ENCODE measurements around the gene KLF14. TPM values are rescaled to one million over a fixed set of nuclear protein-coding genes. Genes with fewer than 3 reads are reported as not detected.
"Not testable (repeated sequence)": the region's sequence is repeated elsewhere in the genome, so short reads cannot be mapped to it uniquely, and the experiment has no call there.

KLF14 gene
- not detected for total RNA-seq (2021; fragmentation: NEBNext Ultra II Directional; extraction: Animal tissue kit (Norgen Biotek cat#: 25700))
- long read RNA-seq, result 0 reads

- peaks cover 46% of the 10 kb centered on the region for H3K27me3 Mint-ChIP-seq (ENCODE audit: insufficient read depth)
- DNase-seq, result no peak
- H3K4me1 Mint-ChIP-seq (ENCODE audit: low read depth), result peaks cover 6% of the 10 kb centered on the region
- no peaks in the 10 kb centered on the region; the same call in none of the 2 replicates for H3K36me3 Mint-ChIP-seq (ENCODE audit: low read depth)
- peaks cover 7% of the 10 kb centered on the region for H3K9me3 Mint-ChIP-seq
- H3K27ac Mint-ChIP-seq, result no peak within 1 kb of the TSS
- no peak for TF ChIP-seq CTCF (IDR thresholded peaks at IDR 0.05)
- H3K4me3 Mint-ChIP-seq, result peak within 1 kb of the TSS; percentile 91
Observed at GRCh38 chr7:130733931-130734814, at the start of gene KLF14. Gene KLF14 (minus strand): TSS chr7:130734207. CDS start chr7:130734033, 174 bp downstream.

GRCh38 chr7:130781346-130781745, 47.3 kb upstream of the KLF14 start:
- Mint-ChIP-seq H3K4me3 (no peak overlapping the region), H3K4me1 (ENCODE audit: low read depth) (peaks cover under 1% of the 10 kb centered on the region; the same call in 1 of the 2 replicates), H3K27ac (no peak overlapping the region), H3K9me3 (no peaks in the 10 kb centered on the region; the same call in 1 of the 2 replicates), H3K36me3 (ENCODE audit: low read depth) (no peaks in the 10 kb centered on the region), H3K27me3 (ENCODE audit: insufficient read depth) (peaks cover 35% of the 10 kb centered on the region)
- no peak for DNase-seq
- TF ChIP-seq CTCF (IDR thresholded peaks at IDR 0.05), result no peak

- Mint-ChIP-seq H3K9me3 (peaks cover 3% of the 10 kb centered on the region), H3K27me3 (ENCODE audit: insufficient read depth) (peaks cover 35% of the 10 kb centered on the region), H3K4me1 (ENCODE audit: low read depth) (peaks cover 5% of the 10 kb centered on the region; the same call in 1 of the 2 replicates), H3K4me3 (no peak overlapping the region), H3K36me3 (ENCODE audit: low read depth) (peaks cover 3% of the 10 kb centered on the region; the same call in 1 of the 2 replicates), H3K27ac (no peak overlapping the region)
- TF ChIP-seq CTCF (IDR thresholded peaks at IDR 0.05), result no peak
- DNase-seq, result no peak
Observed at GRCh38 chr7:130777426-130777825, 43.4 kb upstream of the KLF14 start.

GRCh38 chr7:130772456-130772855, 38.4 kb upstream of the KLF14 start:
- DNase-seq; H3K4me3 Mint-ChIP-seq; H3K27ac Mint-ChIP-seq; H3K4me1 Mint-ChIP-seq (ENCODE audit: low read depth): not testable (repeated sequence)
- H3K36me3 Mint-ChIP-seq (ENCODE audit: low read depth), result peaks cover 19% of the 10 kb centered on the region
- peaks cover 26% of the 10 kb centered on the region for H3K9me3 Mint-ChIP-seq
- peaks cover 13% of the 10 kb centered on the region; the same call in 1 of the 2 replicates for H3K27me3 Mint-ChIP-seq (ENCODE audit: insufficient read depth)

GRCh38 chr7:130768854-130769253, 34.8 kb upstream of the KLF14 start:
- no peaks in the 10 kb centered on the region for H3K4me1 Mint-ChIP-seq (ENCODE audit: low read depth)
- no peak overlapping the region for H3K27ac Mint-ChIP-seq
- H3K36me3 Mint-ChIP-seq (ENCODE audit: low read depth), result peaks cover 19% of the 10 kb centered on the region
- TF ChIP-seq CTCF (IDR thresholded peaks at IDR 0.05), result no peak
- no peak overlapping the region for H3K4me3 Mint-ChIP-seq
- peaks cover 17% of the 10 kb centered on the region for H3K27me3 Mint-ChIP-seq (ENCODE audit: insufficient read depth)
- peaks cover 26% of the 10 kb centered on the region for H3K9me3 Mint-ChIP-seq
- DNase-seq, result no peak

- Mint-ChIP-seq H3K9me3 (peaks cover 15% of the 10 kb centered on the region), H3K27me3 (ENCODE audit: insufficient read depth) (peaks cover 22% of the 10 kb centered on the region), H3K36me3 (ENCODE audit: low read depth) (peaks cover 15% of the 10 kb centered on the region)
- H3K4me1 Mint-ChIP-seq (ENCODE audit: low read depth); DNase-seq; H3K27ac Mint-ChIP-seq; H3K4me3 Mint-ChIP-seq: not testable (repeated sequence)
Observed at GRCh38 chr7:130764569-130764968, 30.6 kb upstream of the KLF14 start.

Data from HFFc6 (cell line).